Lung microvascular endothelial cell (primary cell): ENCODE results near the gene SOS2. TPM values are rescaled to one million over a fixed set of nuclear protein-coding genes. Genes with fewer than 3 reads are reported as not detected.

Experiments
- DNase-seq, 2 donors: peaks; one replicate each; pipeline versions ENCODE4 v3.0.0 to v3.0.0-alpha.2; 2010; ENCODE audit warnings: low read depth in 2 of 2
- total RNA-seq: library from RNA; depleted of rRNA; stranded (reverse); fragments of >200 nt; gene quantifications from 2 replicates; pipeline ENCODE4 v1.2.1, GENCODE V29; 2014

SOS2 gene
- total RNA-seq, 1 donor from 2014 or later = 28.8 TPM

- peak in 1 of 2 donors; percentile 23 for DNase-seq
Measured at GRCh38 chr14:50116966-50117365, 114.4 kb downstream of the SOS2 start.

- DNase-seq = peak; percentile 95 to 97
Measured at GRCh38 chr14:50116181-50116956, 115.0 kb downstream of the SOS2 start, which contains the start of gene VCPKMT. TSS of gene VCPKMT (minus strand) at chr14:50116572. CDS start at chr14:50116552, 20 bp downstream.

- no peak for DNase-seq
Measured at GRCh38 chr14:50113381-50114035, 117.9 kb downstream of the SOS2 start.

- DNase-seq = no peak
Measured at GRCh38 chr14:50110323-50111037, 120.9 kb downstream of the SOS2 start.

- peak; percentile 35 to 40 for DNase-seq
Measured at GRCh38 chr14:50109342-50109741, 122.0 kb downstream of the SOS2 start.

GRCh38 chr14:50107850-50108249 lies 123.5 kb downstream of the SOS2 start:
- DNase-seq = no peak

GRCh38 chr14:50106178-50106577 lies 125.2 kb downstream of the SOS2 start:
- DNase-seq = no peak

GRCh38 chr14:50103558-50103957 lies 127.8 kb downstream of the SOS2 start:
- DNase-seq = no peak

GRCh38 chr14:50101417-50101816 lies 130.0 kb downstream of the SOS2 start:
- DNase-seq = no peak

GRCh38 chr14:50100805-50101204 lies 130.6 kb downstream of the SOS2 start:
- no peak for DNase-seq

GRCh38 chr14:50099335-50099734 lies 132.0 kb downstream of the SOS2 start:
- DNase-seq = no peak

- no peak for DNase-seq
Measured at GRCh38 chr14:50095895-50096294, 135.5 kb downstream of the SOS2 start.

- no peak for DNase-seq
Measured at GRCh38 chr14:50094056-50094755, 137.2 kb downstream of the SOS2 start.

- no peak for DNase-seq
Measured at GRCh38 chr14:50093496-50093895, 137.9 kb downstream of the SOS2 start.

GRCh38 chr14:50092006-50092555 lies 139.3 kb downstream of the SOS2 start:
- no peak for DNase-seq

GRCh38 chr14:50091240-50091913 lies 140.0 kb downstream of the SOS2 start:
- no peak for DNase-seq

- DNase-seq = no peak
Measured at GRCh38 chr14:50089208-50089607, 142.2 kb downstream of the SOS2 start.

- no peak for DNase-seq
Measured at GRCh38 chr14:50088731-50089130, 142.6 kb downstream of the SOS2 start.

GRCh38 chr14:50088117-50088515 lies 143.3 kb downstream of the SOS2 start:
- no peak for DNase-seq

- no peak for DNase-seq
Measured at GRCh38 chr14:50087341-50088116, 143.8 kb downstream of the SOS2 start.
